ENCODE measurements around the gene RABEPK. TPM values are rescaled to one million over a fixed set of nuclear protein-coding genes. Genes with fewer than 3 reads are reported as not detected.
"Not testable (repeated sequence)": the region's sequence is repeated elsewhere in the genome, so short reads cannot be mapped to it uniquely, and the experiment has no call there.

The RABEPK gene
- total RNA-seq, 4 donors from 2014 or later: 5.2 to 8.7 (median 8.6) TPM; not detected in 1

DNA sequence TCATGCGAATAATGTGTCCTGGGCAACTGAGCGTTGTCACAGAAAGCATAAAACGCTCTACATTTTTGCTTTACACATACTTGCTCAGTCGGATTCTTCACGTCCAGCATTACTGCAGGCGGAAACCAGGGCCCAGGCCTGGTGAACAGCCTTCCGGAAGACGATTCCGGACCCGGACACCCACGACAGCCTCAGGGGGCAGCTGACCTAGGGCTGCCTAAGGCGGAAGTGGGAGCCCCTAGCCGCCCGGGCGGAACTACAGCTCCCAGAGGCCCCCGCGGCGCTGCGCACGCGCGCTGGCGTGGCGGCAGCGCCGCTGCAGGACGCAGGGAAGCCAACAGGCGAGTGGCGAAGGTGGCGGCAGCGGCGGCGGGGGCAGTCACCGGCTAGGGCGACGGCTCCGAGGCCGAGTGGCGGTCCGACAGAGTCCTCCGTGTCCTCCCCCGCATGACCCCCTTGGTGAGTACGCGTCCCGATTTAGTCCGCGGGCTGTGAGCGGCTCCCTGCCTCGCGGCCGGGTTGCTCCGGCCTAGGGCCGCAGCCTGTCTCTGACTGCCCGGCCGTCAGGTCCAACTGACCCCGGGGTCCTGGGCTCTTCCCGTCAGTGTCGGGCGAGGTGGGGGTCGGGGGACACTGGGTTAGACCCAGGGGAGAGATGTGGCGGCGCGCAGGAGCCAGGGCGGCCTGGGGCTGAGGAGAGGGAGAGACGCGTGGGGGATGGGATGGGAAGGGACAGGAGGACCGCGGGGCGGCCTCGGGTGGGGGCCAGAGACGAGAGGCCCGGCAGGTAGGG lies 61.4 kb downstream of the RABEPK start, which contains the start of gene GAPVD1:
Gene GAPVD1 (plus strand): TSS at position 326 of the 793 bp plus-strand sequence. CDS start 37,096 bp downstream, outside the sequence.
- DNase-seq: peak; percentile 91
- intact Hi-C loops (cut with DNase I; ENCODE audit: low total_unique reads) (no loop called here), in situ Hi-C loops (cut with MboI; ENCODE audit: low pct_ligation_motif_present in 1 of 4, low pct_unique_long_range_greater_than_20kb in 1 of 4, low sequenced_read_pairs in 3 of 4) (no loop called here)
- peak; percentile 70 for TF ChIP-seq POLR2A (IDR thresholded peaks at IDR 0.05)
- peak; percentile 57 to 82 (median 77) for TF ChIP-seq POLR2AphosphoS5 (IDR thresholded peaks at IDR 0.05)
- TF ChIP-seq CTCF (IDR thresholded peaks at IDR 0.05): peak; percentile 28 to 64 (median 44)
- TF ChIP-seq EP300 (IDR thresholded peaks at IDR 0.05; ENCODE audit: low read depth): no peak
- Histone ChIP-seq H3K4me3 (peak within 1 kb of the TSS; percentile 70 to 96 (median 79)), H3K4me1 (peaks cover 4 to 32% (median 15%) of the 10 kb centered on the region in 4 donors), H3K9me3 (no peaks in the 10 kb centered on the region), H3K27ac (peak within 1 kb of the TSS; percentile 88 to 92 (median 92)), H3K36me3 (no peaks in the 10 kb centered on the region), H3K27me3 (no peaks in the 10 kb centered on the region)
- 0 to 1% methylated on average over 3 to 68 of the region's 72 CpGs for WGBS, 2 donors (ENCODE audit: low coverage in 1 of 2)

DNA sequence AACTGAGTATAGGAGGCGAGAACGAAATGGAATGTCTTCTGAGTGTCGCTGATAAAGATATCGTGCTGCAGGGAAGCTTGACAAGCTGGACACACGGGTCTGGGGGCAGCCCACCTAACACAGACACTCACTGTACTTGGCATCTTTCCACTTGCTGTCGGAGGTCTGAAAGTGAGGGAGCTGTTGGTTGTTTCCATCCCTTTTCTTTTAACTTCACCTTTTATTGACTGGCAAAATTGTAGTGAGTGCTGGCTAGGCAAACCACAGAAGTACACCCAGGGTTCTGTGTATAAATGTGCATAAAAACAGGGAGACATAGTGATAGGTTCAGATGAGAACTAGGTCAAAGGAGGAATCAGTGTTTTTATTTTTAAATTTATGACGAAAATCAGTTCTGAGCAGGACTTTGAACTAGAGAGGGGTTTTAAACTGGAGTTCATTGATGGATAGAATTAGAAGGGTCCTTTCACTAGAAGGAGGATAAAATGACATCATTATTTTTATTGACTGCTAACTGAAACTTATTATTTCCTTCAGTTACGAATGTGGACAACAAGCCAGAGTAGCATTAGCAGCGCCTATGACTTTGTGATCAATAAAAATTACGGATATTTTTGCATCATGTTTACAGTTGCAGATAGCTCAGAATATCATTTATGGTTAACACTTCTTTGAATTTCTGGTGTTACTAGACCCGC lies 62.1 kb downstream of the RABEPK start:
- H3K27ac ChIP-seq: peak overlapping the region; percentile 88 to 92 (median 92)
- TF ChIP-seq POLR2A (IDR thresholded peaks at IDR 0.05): no peak
- TF ChIP-seq CTCF (IDR thresholded peaks at IDR 0.05): no peak
- TF ChIP-seq EP300 (IDR thresholded peaks at IDR 0.05; ENCODE audit: low read depth): no peak
- TF ChIP-seq POLR2AphosphoS5 (IDR thresholded peaks at IDR 0.05): no peak
- 20 to 33% methylated on average over 5 to 11 of the region's 11 CpGs for WGBS, 2 donors (ENCODE audit: low coverage in 1 of 2)

GRCh38 chr9:125264068-125264467 lies 63.7 kb downstream of the RABEPK start:
- DNase-seq; H3K36me3 ChIP-seq; H3K9me3 ChIP-seq; in situ Hi-C loops (cut with MboI; ENCODE audit: low pct_ligation_motif_present in 1 of 4, low pct_unique_long_range_greater_than_20kb in 1 of 4, low sequenced_read_pairs in 3 of 4); H3K4me3 ChIP-seq; intact Hi-C loops (cut with DNase I; ENCODE audit: low total_unique reads); H3K27me3 ChIP-seq; H3K27ac ChIP-seq: not testable (repeated sequence)
- H3K4me1 ChIP-seq: peaks cover 4 to 39% (median 15%) of the 10 kb centered on the region in 4 donors
- WGBS, 2 donors (ENCODE audit: low coverage in 1 of 2): 60 to 65% methylated on average over 6 to 7 of the region's 7 CpGs

More for the DNA sequence above, 62.1 kb downstream of the RABEPK start:
- no peaks in the 10 kb centered on the region for H3K27me3 ChIP-seq
- in situ Hi-C loops (cut with MboI; ENCODE audit: low pct_ligation_motif_present in 1 of 4, low pct_unique_long_range_greater_than_20kb in 1 of 4, low sequenced_read_pairs in 3 of 4): no loop called here
- H3K36me3 ChIP-seq: no peaks in the 10 kb centered on the region
- H3K4me1 ChIP-seq: peaks cover 4 to 32% (median 15%) of the 10 kb centered on the region in 4 donors
- intact Hi-C loops (cut with DNase I; ENCODE audit: low total_unique reads): no loop called here
- H3K4me3 ChIP-seq: peak overlapping the region; percentile 70 to 96 (median 79)
- no peak for DNase-seq
- no peaks in the 10 kb centered on the region for H3K9me3 ChIP-seq

DNA sequence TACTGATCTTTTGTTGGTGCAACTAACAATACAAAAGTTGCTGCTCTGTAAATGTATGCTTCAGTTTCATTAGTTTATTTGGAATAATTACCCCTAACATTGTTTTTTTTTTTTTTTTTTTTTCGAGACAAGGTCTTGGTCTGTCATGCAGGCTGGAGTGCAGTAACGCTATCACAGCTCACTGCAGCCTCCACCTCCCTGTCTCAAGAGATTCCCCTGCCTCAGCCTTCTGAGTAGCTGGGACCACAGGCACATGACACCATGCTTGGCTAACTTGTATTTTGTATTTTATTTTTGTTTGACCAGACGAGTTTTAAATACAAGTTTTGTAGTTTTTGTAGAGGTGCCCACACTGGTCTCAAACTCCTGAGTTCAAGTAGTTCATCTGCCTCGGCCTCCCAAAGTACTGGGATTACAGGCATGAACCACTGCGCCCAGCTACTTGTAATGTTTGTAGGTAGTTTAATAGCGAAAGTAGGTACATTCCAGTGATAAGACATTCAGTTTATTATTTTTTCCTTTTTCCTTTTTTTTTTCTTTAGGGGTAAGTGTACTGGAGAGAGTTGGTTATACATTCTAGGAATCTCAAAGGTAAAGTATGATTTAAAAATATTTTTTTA lies 68.2 kb downstream of the RABEPK start:
- Histone ChIP-seq H3K9me3 (no peaks in the 10 kb centered on the region), H3K36me3 (no peaks in the 10 kb centered on the region), H3K4me1 (peaks cover 7 to 40% (median 23%) of the 10 kb centered on the region in 4 donors), H3K27ac (no peak overlapping the region), H3K4me3 (no peak overlapping the region), H3K27me3 (no peaks in the 10 kb centered on the region)
- intact Hi-C loops (cut with DNase I; ENCODE audit: low total_unique reads) (loop anchor here (1.0 kb wide), 1 partner anchor 39 kb away; no protein-coding TSS in a partner anchor), in situ Hi-C loops (cut with MboI; ENCODE audit: low pct_ligation_motif_present in 1 of 4, low pct_unique_long_range_greater_than_20kb in 1 of 4, low sequenced_read_pairs in 3 of 4) (no loop called here)
- DNase-seq: no peak
- TF ChIP-seq CTCF (IDR thresholded peaks at IDR 0.05) (no peak), POLR2A (IDR thresholded peaks at IDR 0.05) (no peak)
- 78 to 90% methylated on average over 5 to 6 of the region's 6 CpGs for WGBS, 2 donors (ENCODE audit: low coverage in 1 of 2)

Measured in transverse colon (tissue), 4 donors.